GM12892 (cell line): Measurements from ENCODE around the gene TMEM107.

Source experiments
- DNase-seq: peaks from one replicate; pipeline ENCODE4 v3.0.0; 2011; ENCODE audit not compliant: insufficient read length
- FAIRE-seq: peaks from 2 replicates; lab custom pipeline; 2011; peaks lifted over from hg19 to GRCh38; lab: Jason Lieb, UNC
- POLR2A ChIP-seq: IDR thresholded peaks from 2 replicates; pipeline ENCODE4 v1.6.1; 2011; ENCODE audit warnings: low read depth, low read length, control low read depth
- POLR2AphosphoS5 ChIP-seq: IDR thresholded peaks from 2 replicates; pipeline ENCODE4 v1.6.1; 2011; ENCODE audit warnings: low read depth, low read length, control low read depth
- TAF1 ChIP-seq: IDR thresholded peaks from 2 replicates; pipeline ENCODE4 v1.6.1; 2011; ENCODE audit warnings: low read depth, mild to moderate bottlenecking, control low read depth, low read length, borderline replicate concordance

TMEM107 gene

DNA sequence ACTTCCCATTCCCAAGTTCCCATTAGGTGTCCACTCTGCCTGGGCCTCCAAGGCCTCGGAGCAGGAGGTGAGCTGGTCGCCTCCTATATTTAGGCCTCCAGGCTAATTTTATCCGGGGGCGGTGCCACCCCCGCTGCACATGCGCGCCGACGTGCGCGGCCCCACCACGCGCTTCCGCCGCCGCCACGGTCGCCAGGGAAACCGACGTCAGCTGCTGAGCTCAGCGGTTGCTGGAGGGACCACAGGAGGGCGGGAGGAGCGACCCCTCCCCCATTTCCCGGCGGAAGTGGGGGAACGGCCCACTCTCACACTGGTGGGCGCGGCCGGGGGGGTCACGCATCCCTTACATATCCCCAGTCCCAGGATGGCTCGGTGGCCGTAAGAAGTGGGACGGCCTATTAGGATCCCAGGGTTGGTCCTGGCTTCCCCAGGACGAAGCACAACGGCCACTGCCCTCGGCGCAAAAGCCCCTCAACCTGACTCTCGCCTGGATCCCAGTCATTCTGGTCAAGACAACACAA lies 25.0 kb downstream of the TMEM107 start:
- TF ChIP-seq TAF1: no peak
- TF ChIP-seq POLR2AphosphoS5: no peak
- no peak for TF ChIP-seq POLR2A
- peak; percentile 94 for FAIRE-seq
- peak; percentile 94 for DNase-seq

DNA sequence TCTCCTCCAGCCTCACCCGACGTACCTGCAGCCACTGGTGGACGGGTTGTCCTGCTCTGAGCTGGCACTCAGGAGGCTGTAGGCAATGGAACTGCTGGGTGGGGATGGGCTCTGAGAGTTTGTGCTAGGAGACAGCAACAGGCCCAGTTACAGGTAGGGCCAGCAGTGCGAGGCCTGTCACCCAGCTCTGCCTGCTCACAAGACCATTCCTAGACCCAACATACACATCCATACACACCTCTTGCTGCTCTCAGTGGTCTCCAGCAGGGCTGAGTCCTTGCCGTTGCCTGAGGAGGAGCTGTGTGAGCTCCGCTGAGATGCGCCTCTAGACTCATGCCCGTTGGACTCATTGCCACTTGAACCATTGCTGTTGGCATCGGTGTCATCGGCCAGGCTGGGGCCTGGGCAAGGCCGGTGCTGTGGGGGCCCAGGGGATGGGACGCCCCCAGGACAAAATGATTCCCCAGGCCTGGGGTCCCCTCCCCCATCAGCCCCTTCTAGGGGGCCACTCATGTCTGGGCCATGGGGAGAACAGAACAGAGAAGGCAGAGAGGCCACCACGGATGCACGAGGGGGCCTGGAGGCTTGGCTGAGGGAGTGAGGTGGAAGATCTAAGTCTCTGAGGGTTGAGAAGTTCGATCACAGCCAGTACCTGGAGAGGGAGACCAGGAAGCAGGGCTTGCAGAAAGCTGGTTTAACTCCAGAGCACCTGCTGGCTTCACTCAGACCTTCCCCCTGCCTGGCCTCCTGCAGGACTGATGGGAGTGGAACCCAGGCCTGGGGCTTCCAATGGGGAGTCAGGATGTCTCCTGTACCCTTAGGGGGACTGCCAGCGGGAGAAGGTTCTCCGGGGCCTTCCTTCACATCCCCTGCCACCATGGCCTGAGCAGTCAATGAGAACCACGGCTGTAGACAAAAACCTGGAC lies 25.7 kb downstream of the TMEM107 start:
- FAIRE-seq (no peak), DNase-seq (no peak)
- TF ChIP-seq POLR2A (no peak), TAF1 (no peak), POLR2AphosphoS5 (no peak)

DNA sequence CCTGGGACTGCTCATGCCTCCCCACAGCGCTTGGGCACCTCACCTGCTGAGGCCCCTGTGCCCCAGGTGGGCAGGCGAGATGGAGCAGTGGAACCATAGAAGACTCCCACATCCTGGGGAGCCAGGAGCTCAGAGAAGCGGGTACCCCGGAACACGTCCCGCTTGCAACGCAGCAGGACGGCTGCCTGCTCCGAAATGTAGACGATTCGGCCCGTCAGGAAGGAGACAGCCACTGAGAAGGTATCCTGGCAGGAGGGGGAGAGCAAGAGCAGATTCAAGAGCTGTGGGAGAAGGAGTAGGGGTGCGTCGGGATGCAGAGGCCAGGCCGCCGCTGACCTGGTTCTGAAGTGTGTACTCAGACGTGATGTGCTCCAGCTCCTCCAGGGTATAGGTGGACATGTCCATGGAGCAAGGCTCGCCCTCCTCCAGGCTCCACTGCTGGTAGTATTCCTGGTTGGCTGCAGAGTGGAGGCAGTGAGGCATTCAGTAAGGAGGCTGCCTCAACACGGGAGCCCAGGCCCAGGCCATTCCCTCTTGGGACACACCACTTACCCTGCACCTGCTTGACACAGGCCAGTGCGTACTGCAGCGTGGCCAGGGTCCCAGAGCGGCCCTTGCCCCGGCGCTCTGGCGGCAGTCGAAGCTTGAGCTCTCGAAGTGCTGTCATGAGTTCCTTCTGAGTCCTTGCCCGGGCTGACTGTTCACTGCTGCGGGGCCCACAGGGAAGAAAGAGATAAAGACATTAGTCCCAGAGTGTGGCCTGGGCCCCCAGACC lies 26.6 kb downstream of the TMEM107 start:
- FAIRE-seq (no peak), DNase-seq (no peak)
- TF ChIP-seq POLR2A (no peak), TAF1 (no peak), POLR2AphosphoS5 (no peak)

DNA sequence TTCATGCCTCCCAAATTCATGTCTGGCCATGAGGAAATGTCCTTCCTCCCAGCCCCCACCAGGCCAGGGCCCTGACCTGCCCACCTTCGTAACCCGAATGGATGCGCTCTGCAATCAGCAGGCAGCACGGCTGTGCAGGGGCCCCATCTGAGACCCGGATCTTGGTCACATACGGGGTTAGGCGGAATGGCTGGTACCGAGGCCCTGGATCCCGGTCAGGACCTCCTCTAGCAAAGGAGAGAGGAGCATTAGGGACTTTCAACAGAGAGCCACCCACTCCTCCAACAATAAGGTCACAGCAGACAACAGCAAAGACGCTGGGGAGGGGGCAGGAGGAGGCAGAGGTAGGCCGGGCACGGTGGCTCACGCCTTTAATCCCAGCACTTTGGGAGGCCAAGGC lies 27.6 kb downstream of the TMEM107 start:
- DNase-seq (no peak), FAIRE-seq (no peak)
- no peak for TF ChIP-seq TAF1
- no peak for TF ChIP-seq POLR2A
- no peak for TF ChIP-seq POLR2AphosphoS5

DNA sequence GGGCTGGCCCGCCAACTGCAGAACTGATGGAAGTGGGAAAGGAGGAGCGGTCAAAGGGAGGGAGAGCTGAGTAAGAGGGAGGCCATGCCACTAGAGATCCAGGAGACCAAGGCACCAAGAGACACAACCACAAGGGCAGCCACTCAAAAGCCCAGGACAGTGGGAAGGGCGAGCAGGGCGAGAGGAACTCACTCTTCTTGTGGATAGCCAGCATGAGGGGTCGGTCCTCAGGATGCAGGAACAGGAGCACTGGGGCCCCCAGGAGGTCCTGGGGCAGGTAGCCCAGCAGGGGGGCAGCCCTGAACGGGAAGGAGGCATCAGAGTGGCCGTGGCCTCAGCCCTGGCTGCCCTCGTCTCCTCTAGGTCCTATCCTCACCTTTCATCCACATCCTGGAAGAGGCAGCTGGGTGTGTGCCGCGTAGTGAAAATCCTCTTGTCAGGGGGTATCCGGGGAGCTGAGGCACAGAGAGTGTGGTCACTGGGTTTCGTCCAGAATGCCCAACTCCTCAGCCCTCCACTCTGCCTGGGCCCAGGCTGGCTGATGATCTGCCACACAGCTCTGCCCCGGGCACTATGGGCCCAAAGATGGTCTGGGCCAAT lies 28.3 kb downstream of the TMEM107 start:
- no peak for TF ChIP-seq POLR2A
- no peak for TF ChIP-seq TAF1
- TF ChIP-seq POLR2AphosphoS5: no peak
- DNase-seq (no peak), FAIRE-seq (no peak)

DNA sequence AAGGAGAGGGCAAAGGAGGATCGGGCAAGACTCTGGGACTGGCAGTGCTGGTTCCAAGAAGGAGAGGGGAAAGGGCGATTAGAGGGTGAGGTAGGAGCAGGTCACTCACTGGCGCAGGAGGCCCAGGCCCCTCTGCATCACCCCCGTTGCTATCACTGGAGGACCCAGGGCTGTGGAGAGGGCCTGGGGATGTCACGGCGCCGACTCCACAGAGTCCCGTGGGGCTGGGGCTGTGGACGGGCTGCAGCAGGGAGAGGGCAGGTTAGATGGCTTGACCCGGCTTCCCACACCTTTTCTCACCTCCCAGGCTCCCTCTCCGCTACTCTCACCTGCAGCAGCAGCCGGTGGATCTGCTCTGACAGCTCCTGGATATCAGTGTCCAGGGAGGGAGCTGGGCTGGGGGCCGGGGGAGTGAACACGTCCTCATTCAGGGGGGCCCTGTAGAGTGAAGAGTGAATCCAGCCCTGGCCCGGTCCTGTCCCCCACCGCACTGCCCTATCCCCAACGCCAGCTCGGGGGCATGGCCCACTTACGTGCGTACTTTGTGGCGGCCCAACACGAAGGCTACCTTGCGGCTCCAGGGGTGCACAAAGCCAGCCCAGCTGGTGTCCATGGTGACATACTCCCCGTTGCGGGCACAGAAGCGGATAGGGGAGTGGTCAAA lies 28.9 kb downstream of the TMEM107 start:
- FAIRE-seq (no peak), DNase-seq (no peak)
- TF ChIP-seq POLR2A (no peak), POLR2AphosphoS5 (no peak), TAF1 (no peak)

DNA sequence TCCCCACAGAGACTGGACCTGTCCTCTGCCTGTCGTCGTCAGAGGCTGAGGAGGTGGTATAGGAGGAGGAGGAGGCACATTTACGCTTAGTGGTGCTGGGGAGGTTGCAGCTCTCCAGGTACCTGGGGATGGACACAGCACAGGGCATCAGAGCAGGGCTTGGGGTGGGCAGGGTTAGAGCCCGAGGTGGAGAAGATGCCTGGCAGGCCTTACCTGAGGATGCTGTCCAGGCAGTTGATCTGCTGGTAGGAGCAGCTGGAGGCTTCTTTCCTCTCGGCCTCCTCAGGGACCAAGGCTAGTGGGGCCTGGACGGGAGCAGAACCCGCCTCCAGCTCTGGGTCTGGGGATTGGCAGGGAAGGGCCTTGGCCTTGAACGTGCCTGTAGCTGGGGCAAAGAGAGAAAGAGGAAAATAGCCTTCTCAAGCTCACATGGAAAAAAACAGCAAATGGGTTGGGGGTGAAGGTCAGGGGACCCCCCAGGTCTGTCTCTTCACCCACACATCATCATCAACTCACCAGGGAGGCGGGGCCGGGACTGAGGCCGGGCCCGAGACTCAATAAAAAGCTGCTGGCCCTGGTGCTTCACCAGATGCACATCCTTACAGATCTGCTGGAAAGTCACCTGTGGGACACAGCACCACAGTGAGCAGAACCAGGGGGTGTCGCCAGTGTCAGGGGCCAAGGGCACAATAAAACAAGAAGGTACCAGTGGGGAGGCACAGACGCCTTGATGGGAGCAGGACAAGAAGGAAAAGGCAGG lies 29.6 kb downstream of the TMEM107 start:
- no peak for TF ChIP-seq POLR2AphosphoS5
- TF ChIP-seq TAF1: no peak
- TF ChIP-seq POLR2A: no peak
- no peak for DNase-seq
- no peak for FAIRE-seq

DNA sequence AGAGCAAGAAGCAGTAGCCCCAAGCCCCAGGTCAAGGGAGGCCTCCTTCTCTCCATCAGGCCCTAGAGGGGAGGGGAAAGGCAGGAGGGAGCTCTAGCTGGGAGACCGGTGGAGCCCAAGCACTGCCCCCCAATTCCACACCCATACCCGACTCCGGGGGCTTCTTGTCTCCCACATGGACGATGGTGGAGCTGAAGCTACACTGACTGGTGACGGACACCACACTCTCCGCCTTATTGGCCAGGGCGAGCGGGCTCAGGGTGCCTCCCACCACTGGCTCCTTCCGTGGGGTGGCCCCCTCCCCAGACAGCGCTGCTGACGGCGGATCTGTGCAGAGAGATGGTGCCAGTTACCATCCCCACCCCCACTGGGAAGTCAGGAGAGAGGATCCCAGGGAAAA lies 30.4 kb downstream of the TMEM107 start:
- DNase-seq: no peak
- TF ChIP-seq POLR2A (no peak), POLR2AphosphoS5 (no peak), TAF1 (no peak)
- no peak for FAIRE-seq

DNA sequence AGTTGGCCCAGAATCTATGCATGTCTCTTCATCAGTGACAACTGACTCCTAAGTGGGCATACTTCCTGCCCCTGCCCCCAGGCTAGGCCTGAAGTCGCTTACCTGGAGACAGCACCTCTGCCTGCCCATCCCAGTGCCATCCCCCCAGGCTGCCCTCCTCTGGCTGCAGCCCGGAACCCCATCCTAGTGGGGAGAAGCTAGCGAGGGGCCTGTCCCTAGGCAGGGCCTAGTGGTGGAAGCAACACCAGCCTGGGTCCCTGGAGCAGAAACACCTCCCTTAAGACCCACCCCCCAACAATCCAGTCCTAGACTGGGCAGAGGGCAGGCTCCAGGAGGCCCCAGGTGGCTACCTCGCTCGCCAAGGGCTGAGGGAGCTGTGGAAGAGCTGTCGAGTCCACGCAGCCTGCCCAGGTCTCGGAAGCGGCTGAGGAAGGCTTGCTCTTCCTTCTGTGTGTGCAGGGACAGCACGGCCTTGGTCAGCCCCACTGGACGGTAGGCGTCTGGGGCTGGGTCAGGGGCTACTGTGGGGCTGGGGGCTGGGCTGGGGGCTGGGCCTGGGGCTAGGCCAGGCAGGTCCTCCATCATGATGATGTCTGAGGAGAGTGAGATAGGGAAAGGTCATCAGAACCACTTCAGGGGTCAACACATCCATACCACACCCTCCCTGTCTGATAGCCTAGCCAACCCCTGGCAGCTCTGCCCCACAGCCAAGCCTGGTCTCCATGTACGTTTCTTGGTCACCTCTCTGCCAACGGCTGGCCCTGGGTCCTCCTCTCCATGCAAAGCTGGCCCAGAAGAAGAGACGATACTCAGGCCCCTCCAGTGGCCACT lies 31.6 kb downstream of the TMEM107 start:
- DNase-seq (no peak), FAIRE-seq (no peak)
- no peak for TF ChIP-seq POLR2AphosphoS5
- TF ChIP-seq TAF1: no peak
- TF ChIP-seq POLR2A: no peak
